Activated naive CD4-positive, alpha-beta T cell treated with anti-CD3 and anti-CD28 coated beads, Interleukin-2, amount 10 ng/mL, durations not matched to agents 5 hours and 36 hours (primary cell): ENCODE results near the gene NTN5. TPM values are rescaled to one million over a fixed set of nuclear protein-coding genes. Genes with fewer than 3 reads are reported as not detected.

Experiments used
- total RNA-seq, 2 experiments: library from RNA; stranded (reverse); gene quantifications; one replicate each; pipeline ENCODE4 v1.2.3, GENCODE V29; 2021

Gene NTN5, protein sequence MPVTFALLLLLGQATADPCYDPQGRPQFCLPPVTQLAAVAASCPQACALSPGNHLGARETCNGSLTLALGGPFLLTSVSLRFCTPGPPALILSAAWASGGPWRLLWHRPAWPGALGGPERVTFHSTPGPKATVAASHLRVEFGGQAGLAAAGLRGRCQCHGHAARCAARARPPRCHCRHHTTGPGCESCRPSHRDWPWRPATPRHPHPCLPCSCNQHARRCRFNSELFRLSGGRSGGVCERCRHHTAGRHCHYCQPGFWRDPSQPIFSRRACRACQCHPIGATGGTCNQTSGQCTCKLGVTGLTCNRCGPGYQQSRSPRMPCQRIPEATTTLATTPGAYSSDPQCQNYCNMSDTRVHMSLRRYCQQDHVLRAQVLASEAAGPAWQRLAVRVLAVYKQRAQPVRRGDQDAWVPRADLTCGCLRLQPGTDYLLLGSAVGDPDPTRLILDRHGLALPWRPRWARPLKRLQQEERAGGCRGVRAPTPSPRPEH
- total RNA-seq, result 1 to 10 TPM; 1.2 to 1.3 TPM

DNA sequence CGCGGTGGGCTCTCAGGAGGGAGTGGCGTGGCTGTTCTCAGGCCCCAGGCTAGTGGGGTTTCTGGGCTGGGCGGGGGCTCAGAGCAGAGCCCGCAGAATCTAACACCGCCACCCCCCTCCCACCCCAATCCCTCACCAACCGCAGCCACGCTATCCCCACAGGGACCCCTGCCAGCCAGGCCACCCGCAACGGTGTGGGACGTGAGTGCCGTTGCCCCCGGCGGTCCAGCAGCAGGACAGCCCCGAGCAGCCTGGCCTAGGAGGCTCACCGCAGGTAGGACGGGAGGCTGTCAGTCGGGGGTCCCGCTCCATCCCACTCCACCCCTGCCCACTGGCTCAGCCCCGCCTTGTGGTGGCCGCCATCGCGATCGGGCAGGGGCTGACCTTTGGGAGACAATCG, at the start of gene NTN5:
TSS of gene NTN5 (minus strand) at position 24 of the 400 bp plus-strand sequence. CDS start 2,031 bp downstream, outside the sequence.

GRCh38 chr19:48719263-48720171, 46.7 kb upstream of the NTN5 start, which contains the start of gene MAMSTR:
TSS of gene MAMSTR (minus strand) at chr19:48719725. CDS start at chr19:48719031, 694 bp downstream.

DNA sequence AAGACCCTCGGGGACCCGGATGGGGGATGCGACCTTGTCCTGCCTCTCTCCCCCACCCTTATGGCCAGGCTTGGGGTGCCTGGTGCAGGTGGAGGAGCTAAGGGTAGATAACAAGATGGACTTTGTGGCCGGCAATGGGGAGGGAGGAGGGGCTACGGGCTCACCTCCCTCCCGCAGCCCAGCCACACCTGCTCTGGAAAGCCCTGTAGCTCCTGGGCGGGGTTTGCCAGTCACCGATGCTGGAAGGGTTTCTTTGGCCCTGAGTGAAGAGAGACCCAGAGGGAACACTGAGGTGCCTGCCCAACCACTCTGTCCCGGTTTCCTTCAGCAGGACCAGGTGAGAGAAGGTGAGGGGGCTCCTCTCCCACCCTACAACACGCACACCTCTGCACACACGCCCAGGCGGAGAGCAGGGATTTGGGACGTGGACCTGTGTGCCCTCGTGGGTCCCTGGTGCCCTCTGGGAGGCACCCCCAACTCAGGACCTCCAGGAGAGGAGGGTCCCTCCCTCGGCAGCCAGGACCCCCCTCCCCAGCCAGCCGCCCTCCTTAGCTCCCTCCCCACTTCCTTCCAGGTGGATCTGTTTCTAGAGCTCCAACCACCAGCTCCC, 23.0 kb upstream of the NTN5 start, which contains the start of gene FUT2:
TSS of gene FUT2 (plus strand) at position 229 of the 610 bp plus-strand sequence. CDS start 6,986 bp downstream, outside the sequence.

GRCh38 chr19:48646001-48646721, 26.7 kb downstream of the NTN5 start, which contains the start of gene CA11:
TSS of gene CA11 (minus strand) at chr19:48646187. CDS start at chr19:48645632, 555 bp downstream.

DNA sequence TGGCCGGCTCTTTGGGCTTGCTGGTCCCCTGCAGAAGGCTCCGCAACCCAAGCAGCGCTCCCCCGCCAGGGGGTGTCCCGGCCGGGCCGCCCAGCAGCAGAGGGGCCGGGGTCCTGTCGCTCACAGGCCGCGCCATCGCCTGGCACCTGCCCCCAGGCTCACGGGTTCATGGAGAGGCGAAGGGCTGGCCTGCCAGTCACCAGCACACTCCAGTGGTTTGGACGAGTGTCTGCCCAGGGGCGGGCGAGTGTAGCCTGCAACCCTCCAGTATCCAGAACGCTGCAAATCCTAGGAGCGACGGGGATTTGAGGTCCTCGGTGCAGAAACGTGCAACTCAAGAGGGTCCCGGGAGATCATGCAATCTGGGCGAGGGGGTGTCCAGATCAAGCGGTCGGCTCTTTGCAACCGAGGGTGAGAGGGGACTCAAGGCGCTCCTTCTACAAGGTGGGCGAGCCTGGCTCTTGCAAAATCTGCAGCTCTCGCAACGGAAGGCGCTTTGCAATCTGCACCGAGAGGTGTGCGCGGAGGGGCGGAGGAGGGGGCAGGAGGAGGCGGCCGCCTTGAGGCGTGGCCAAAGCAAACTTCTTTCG, 35.9 kb downstream of the NTN5 start, which contains the start of gene DBP:
TSS of gene DBP (minus strand) at position 521 of the 590 bp plus-strand sequence. CDS start at position 136, 385 bp downstream.

GRCh38 chr19:48618916-48619691, 53.7 kb downstream of the NTN5 start, which contains the start of the genes RPL18 and SPHK2:
TSS of gene RPL18 (minus strand) at chr19:48619178. CDS start at chr19:48619143, 35 bp downstream.
TSS of gene SPHK2 (plus strand) at chr19:48619506. CDS start at chr19:48620515, 1,009 bp downstream.

GRCh38 chr19:48614436-48615230, 58.2 kb downstream of the NTN5 start, which contains the start of gene FAM83E:
TSS of gene FAM83E (minus strand) at chr19:48615076. CDS start at chr19:48613372, 1,704 bp downstream.

Other genes with a start within 250 kb of the NTN5 start
- 10 to 100 TPM; 28.4 to 29.9 TPM for gene GRWD1, start 227.0 kb downstream of the NTN5 start, total RNA-seq
- under 1 TPM; 0.71 to 0.75 TPM for gene KCNJ14, start 217.4 kb downstream of the NTN5 start, total RNA-seq
- 10 to 100 TPM; 62.3 to 66.6 TPM for gene CYTH2, start 203.6 kb downstream of the NTN5 start, total RNA-seq
- gene LMTK3, start 161.2 kb downstream of the NTN5 start, total RNA-seq, result 1 to 10 TPM; 5.7 to 7.5 TPM
- gene SULT2B1, start 120.8 kb downstream of the NTN5 start, total RNA-seq, result under 1 TPM in 1 of 2 experiments, not detected in 1; 0.17 TPM
- not detected for gene SPACA4, start 66.3 kb downstream of the NTN5 start, total RNA-seq
- 1 to 10 TPM; 1.2 to 2.1 TPM for gene FAM83E, start 57.9 kb downstream of the NTN5 start, total RNA-seq
- gene RPL18, start 53.8 kb downstream of the NTN5 start, total RNA-seq, result 1,000 to 10,000 TPM; 2,122 to 2,183 TPM
- gene SPHK2, start 53.5 kb downstream of the NTN5 start, total RNA-seq, result 10 to 100 TPM; 26.6 to 30.6 TPM
- gene DBP, start 35.6 kb downstream of the NTN5 start, total RNA-seq, result 10 to 100 TPM; 25.8 to 27.4 TPM
- 10 to 100 TPM; 10.7 to 11.5 TPM for gene CA11, start 26.8 kb downstream of the NTN5 start, total RNA-seq
- not detected for gene FUT2, start 23.0 kb upstream of the NTN5 start, total RNA-seq
- 1 to 10 TPM; 1.1 to 1.4 TPM for gene MAMSTR, start 46.7 kb upstream of the NTN5 start, total RNA-seq
- gene RASIP1, start 67.6 kb upstream of the NTN5 start, total RNA-seq, result under 1 TPM; 0.14 to 0.15 TPM
- not detected for gene IZUMO1, start 73.9 kb upstream of the NTN5 start, total RNA-seq
- gene FUT1, start 79.6 kb upstream of the NTN5 start, total RNA-seq, result under 1 TPM; 0.12 to 0.28 TPM
- not detected for gene FGF21, start 82.5 kb upstream of the NTN5 start, total RNA-seq
- 10 to 100 TPM; 38.5 to 41.2 TPM for gene BCAT2, start 138.0 kb upstream of the NTN5 start, total RNA-seq
- gene HSD17B14, start 163.5 kb upstream of the NTN5 start, total RNA-seq, result under 1 TPM; 0.35 to 0.82 TPM
- gene PLEKHA4, start 195.6 kb upstream of the NTN5 start, total RNA-seq, result 1 to 10 TPM; 6.8 to 8.0 TPM
- gene PPP1R15A, start 199.4 kb upstream of the NTN5 start, total RNA-seq, result 10 to 100 TPM; 50.9 to 56.1 TPM
- gene TULP2, start 225.7 kb upstream of the NTN5 start, total RNA-seq, result not detected
- gene NUCB1, start 227.3 kb upstream of the NTN5 start, total RNA-seq, result 100 to 1,000 TPM; 276 to 287 TPM